ENCODE results near the gene ARF1. TPM values are rescaled to one million over a fixed set of nuclear protein-coding genes. Genes with fewer than 3 reads are reported as not detected.

The ARF1 gene
- total and polyA plus RNA-seq, 2 experiments from 2014 or later = 250 to 609 TPM

GRCh38 chr1:228063251-228064191 is 19.0 kb upstream of the ARF1 start:
- Histone ChIP-seq H3K4me2 (no peak overlapping the region), H3K36me3 (replicated peaks; ENCODE audit: insufficient read depth, low read depth) (no peaks in the 10 kb centered on the region), H3K27ac (no peak overlapping the region), H3K9me3 (ENCODE audit: low read depth) (no peaks in the 10 kb centered on the region), H4K20me1 (ENCODE audit: insufficient read depth, poor library complexity, severe bottlenecking) (no peaks in the 10 kb centered on the region), H3K27me3 (peaks cover 46% of the 10 kb centered on the region), H3K9me2 (replicated peaks; ENCODE audit: insufficient read depth) (no peaks in the 10 kb centered on the region), H2AFZ (no peak overlapping the region), H3K79me2 (no peaks in the 10 kb centered on the region), H3K4me3 (no peak overlapping the region), H3K4me1 (ENCODE audit: insufficient read depth) (peaks cover 7% of the 10 kb centered on the region)
- WGBS (ENCODE audit: low lambda C conversion rate, missing lambda C conversion rate) = 93% methylated on average over 15 of the region's 15 CpGs
- no peak for DNase-seq (ENCODE audit: low spot score)
- TF ChIP-seq CTCF (IDR thresholded peaks at IDR 0.05; ENCODE audit: poor library complexity) (no peak), EZH2 (IDR thresholded peaks at IDR 0.05; ENCODE audit: borderline replicate concordance) (no peak), EZH2phosphoT487 (IDR thresholded peaks at IDR 0.05; ENCODE audit: low read depth, severe bottlenecking, unreplicated experiment) (no peak)

- DNase-seq (ENCODE audit: low spot score) = no peak
- Histone ChIP-seq H3K4me2 (no peak overlapping the region), H3K79me2 (no peaks in the 10 kb centered on the region), H3K4me3 (no peak overlapping the region), H3K27me3 (peaks cover 41% of the 10 kb centered on the region), H3K9me3 (ENCODE audit: low read depth) (no peaks in the 10 kb centered on the region), H3K4me1 (ENCODE audit: insufficient read depth) (peaks cover 7% of the 10 kb centered on the region), H3K9me2 (replicated peaks; ENCODE audit: insufficient read depth) (no peaks in the 10 kb centered on the region), H4K20me1 (ENCODE audit: insufficient read depth, poor library complexity, severe bottlenecking) (no peaks in the 10 kb centered on the region), H3K36me3 (replicated peaks; ENCODE audit: insufficient read depth, low read depth) (no peaks in the 10 kb centered on the region), H3K27ac (no peak overlapping the region), H2AFZ (no peak overlapping the region)
- TF ChIP-seq EZH2 (IDR thresholded peaks at IDR 0.05; ENCODE audit: borderline replicate concordance) = no peak
- no peak for TF ChIP-seq CTCF (IDR thresholded peaks at IDR 0.05; ENCODE audit: poor library complexity)
- no peak for TF ChIP-seq EZH2phosphoT487 (IDR thresholded peaks at IDR 0.05; ENCODE audit: low read depth, severe bottlenecking, unreplicated experiment)
- WGBS (ENCODE audit: low lambda C conversion rate, missing lambda C conversion rate) = no CpG with 5 or more reads among the region's 8 CpGs
Observed at GRCh38 chr1:228064296-228064695, 18.2 kb upstream of the ARF1 start.

GRCh38 chr1:228064741-228065542 is 17.6 kb upstream of the ARF1 start:
- no peaks in the 10 kb centered on the region for H3K79me2 ChIP-seq
- H3K4me2 ChIP-seq = no peak overlapping the region
- TF ChIP-seq EZH2 (IDR thresholded peaks at IDR 0.05; ENCODE audit: borderline replicate concordance) (no peak), EZH2phosphoT487 (IDR thresholded peaks at IDR 0.05; ENCODE audit: low read depth, severe bottlenecking, unreplicated experiment) (no peak), CTCF (IDR thresholded peaks at IDR 0.05; ENCODE audit: poor library complexity) (no peak)
- no peaks in the 10 kb centered on the region for H3K9me2 ChIP-seq (replicated peaks; ENCODE audit: insufficient read depth)
- H3K27me3 ChIP-seq = peaks cover 35% of the 10 kb centered on the region
- DNase-seq (ENCODE audit: low spot score) = no peak
- H3K27ac ChIP-seq = no peak overlapping the region
- no peak overlapping the region for H2AFZ ChIP-seq
- H3K9me3 ChIP-seq (ENCODE audit: low read depth) = no peaks in the 10 kb centered on the region
- H4K20me1 ChIP-seq (ENCODE audit: insufficient read depth, poor library complexity, severe bottlenecking) = no peaks in the 10 kb centered on the region
- H3K4me1 ChIP-seq (ENCODE audit: insufficient read depth) = peaks cover 7% of the 10 kb centered on the region
- H3K36me3 ChIP-seq (replicated peaks; ENCODE audit: insufficient read depth, low read depth) = no peaks in the 10 kb centered on the region
- 87% methylated on average over 14 of the region's 15 CpGs for WGBS (ENCODE audit: low lambda C conversion rate, missing lambda C conversion rate)
- H3K4me3 ChIP-seq = no peak overlapping the region
